Spleen (tissue), 7 donors: Measurements from ENCODE around the gene C1orf115.

Source experiments
- POLR2A ChIP-seq, 3 donors: fragments of 450-650 bp; IDR thresholded peaks; one replicate each; pipeline ENCODE4 v1.5.1; 2017; ENCODE audit warnings: antibody characterized with exemption in 3 of 3, mild to moderate bottlenecking in 1 of 3
- POLR2AphosphoS5 ChIP-seq, 3 donors: sonication (generic); formaldehyde crosslinking; IDR thresholded peaks; one replicate each; pipeline ENCODE4 v1.5.1; 2017; ENCODE audit warnings: antibody characterized with exemption in 3 of 3
- TF ChIP-seq, protein P1 (sequence below), 11 experiments: fragments of 200-600 bp in 7 of 11; fragments of 450-650 bp in 4 of 11; sonication (generic) in 4 of 11; IDR thresholded peaks in 8 of 11; conservative IDR thresholded peaks in 3 of 11; 1 replicate in 7 of 11; 2 replicates in 4 of 11; pipeline versions ENCODE4 v1.4.0 to v1.8.0; 2016 to 2021; ENCODE audit warnings: antibody characterized with exemption in 11 of 11, inconsistent platforms in 4 of 11, mild to moderate bottlenecking in 1 of 11
- donor health status: DM: no; HTN: no; CAD: no; lungs with moderate emphysema.
- donor health status: DM: no; HTN: no; CAD: no.
- donor health status: DM: no; HTN: no; CAD: no.

- TF ChIP-seq, protein P1, sequence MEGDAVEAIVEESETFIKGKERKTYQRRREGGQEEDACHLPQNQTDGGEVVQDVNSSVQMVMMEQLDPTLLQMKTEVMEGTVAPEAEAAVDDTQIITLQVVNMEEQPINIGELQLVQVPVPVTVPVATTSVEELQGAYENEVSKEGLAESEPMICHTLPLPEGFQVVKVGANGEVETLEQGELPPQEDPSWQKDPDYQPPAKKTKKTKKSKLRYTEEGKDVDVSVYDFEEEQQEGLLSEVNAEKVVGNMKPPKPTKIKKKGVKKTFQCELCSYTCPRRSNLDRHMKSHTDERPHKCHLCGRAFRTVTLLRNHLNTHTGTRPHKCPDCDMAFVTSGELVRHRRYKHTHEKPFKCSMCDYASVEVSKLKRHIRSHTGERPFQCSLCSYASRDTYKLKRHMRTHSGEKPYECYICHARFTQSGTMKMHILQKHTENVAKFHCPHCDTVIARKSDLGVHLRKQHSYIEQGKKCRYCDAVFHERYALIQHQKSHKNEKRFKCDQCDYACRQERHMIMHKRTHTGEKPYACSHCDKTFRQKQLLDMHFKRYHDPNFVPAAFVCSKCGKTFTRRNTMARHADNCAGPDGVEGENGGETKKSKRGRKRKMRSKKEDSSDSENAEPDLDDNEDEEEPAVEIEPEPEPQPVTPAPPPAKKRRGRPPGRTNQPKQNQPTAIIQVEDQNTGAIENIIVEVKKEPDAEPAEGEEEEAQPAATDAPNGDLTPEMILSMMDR (IDR thresholded peaks at IDR 0.05 in 8 of 11, conservative IDR thresholded peaks at IDR 0.05 in 3 of 11) = no peak
- TF ChIP-seq POLR2A (IDR thresholded peaks at IDR 0.05) (no peak), POLR2AphosphoS5 (IDR thresholded peaks at IDR 0.05) (no peak)
Measured at GRCh38 chr1:220669005-220669404, 21.2 kb upstream of the C1orf115 start.
